ENCODE data around the gene HNRNPR. TPM values are rescaled to one million over a fixed set of nuclear protein-coding genes. Genes with fewer than 3 reads are reported as not detected.
"Not testable (repeated sequence)": the region's sequence is repeated elsewhere in the genome, so short reads cannot be mapped to it uniquely, and the experiment has no call there.

Gene HNRNPR
- total RNA-seq (2014; rRNA removed; shearing (Covaris generic)), result 139 and 162 TPM in 2 replicates

GRCh38 chr1:23344111-23344986 is at the start of gene HNRNPR:
Gene HNRNPR (minus strand): TSS chr1:23344284. CDS start chr1:23341008, 3,276 bp downstream.
- DNase-seq (ENCODE audit: low spot score), result peak; percentile 96

- peak; percentile 62 for DNase-seq (ENCODE audit: low spot score)
Measured at GRCh38 chr1:23393706-23394105, 49.6 kb upstream of the HNRNPR start.

- DNase-seq (ENCODE audit: low spot score), result no peak
Measured at GRCh38 chr1:23392125-23392855, 48.2 kb upstream of the HNRNPR start.

- no peak for DNase-seq (ENCODE audit: low spot score)
Measured at GRCh38 chr1:23389837-23390321, 45.8 kb upstream of the HNRNPR start.

- no peak for DNase-seq (ENCODE audit: low spot score)
Measured at GRCh38 chr1:23387494-23387893, 43.4 kb upstream of the HNRNPR start.

GRCh38 chr1:23385119-23385621 is 41.1 kb upstream of the HNRNPR start:
- no peak for DNase-seq (ENCODE audit: low spot score)

- DNase-seq (ENCODE audit: low spot score), result peak; percentile 47
Measured at GRCh38 chr1:23384312-23385058, 40.4 kb upstream of the HNRNPR start.

- DNase-seq (ENCODE audit: low spot score), result peak; percentile 13
Measured at GRCh38 chr1:23383577-23384311, 39.7 kb upstream of the HNRNPR start.

- DNase-seq (ENCODE audit: low spot score), result no peak
Measured at GRCh38 chr1:23381233-23381885, 37.3 kb upstream of the HNRNPR start.

- DNase-seq (ENCODE audit: low spot score), result no peak
Measured at GRCh38 chr1:23380719-23381118, 36.6 kb upstream of the HNRNPR start.

- DNase-seq (ENCODE audit: low spot score), result not testable (repeated sequence)
Measured at GRCh38 chr1:23380236-23380635, 36.2 kb upstream of the HNRNPR start.

- peak; percentile 78 for DNase-seq (ENCODE audit: low spot score)
Measured at GRCh38 chr1:23376890-23377811, 33.1 kb upstream of the HNRNPR start.

- DNase-seq (ENCODE audit: low spot score), result not testable (repeated sequence)
Measured at GRCh38 chr1:23374079-23374735, 30.1 kb upstream of the HNRNPR start.

- no peak for DNase-seq (ENCODE audit: low spot score)
Measured at GRCh38 chr1:23371987-23372880, 28.1 kb upstream of the HNRNPR start.

GRCh38 chr1:23370709-23371584 is 26.9 kb upstream of the HNRNPR start:
- DNase-seq (ENCODE audit: low spot score), result no peak

GRCh38 chr1:23370330-23370708 is 26.2 kb upstream of the HNRNPR start:
- no peak for DNase-seq (ENCODE audit: low spot score)
